BJ (cell line): ENCODE data around the gene GNB1. TPM values are rescaled to one million over a fixed set of nuclear protein-coding genes. Genes with fewer than 3 reads are reported as not detected.

ENCODE experiments used
- CTCF ChIA-PET: fragments of 350-600 bp; formaldehyde crosslinking; extraction: SDS; loops from one replicate; lab custom pipeline; 2021; ENCODE audit warnings: antibody characterized with exemption, inconsistent platforms; lab: Yijun Ruan, JAX
- POLR2A ChIA-PET: fragments of 300-600 bp; sonication (Branson Sonifier 250); formaldehyde crosslinking; extraction: SDS; loops from one replicate; lab custom pipeline; 2021; ENCODE audit warnings: antibody characterized with exemption; lab: Charles Lee
- DNase-seq: peaks from one replicate; pipeline ENCODE4 v3.0.0-alpha.2; 2011; ENCODE audit warnings: low read depth
- H3K27me3 ChIP-seq: 2 replicates; pipeline ENCODE4 v1.6.0; 2011; ENCODE audit warnings: low read length; ENCODE audit not compliant: control insufficient read depth, insufficient read depth
- H3K36me3 ChIP-seq: 2 replicates; pipeline ENCODE4 v1.5.1; 2011; ENCODE audit warnings: low read length; ENCODE audit not compliant: control insufficient read depth, insufficient read depth
- H3K4me3 ChIP-seq: 2 replicates; pipeline ENCODE4 v1.5.1; 2011; ENCODE audit warnings: low read depth, mild to moderate bottlenecking, control low read depth, low read length
- polyA plus RNA-seq: library from polyadenylated mRNA; depleted of rRNA; stranded (reverse); fragments of >200 nt; gene quantifications from 2 replicates; pipeline ENCODE4 v1.2.3, GENCODE V29; 2011
- TF ChIP-seq, protein P1 (sequence below): IDR thresholded peaks from 2 replicates; pipeline ENCODE4 v1.5.1; 2011; ENCODE audit warnings: low read depth, mild to moderate bottlenecking, control low read depth, inconsistent platforms, low read length, moderate library complexity; ENCODE audit not compliant: insufficient read depth

The GNB1 gene
- polyA plus RNA-seq, 1 experiment, result 566 TPM

DNA sequence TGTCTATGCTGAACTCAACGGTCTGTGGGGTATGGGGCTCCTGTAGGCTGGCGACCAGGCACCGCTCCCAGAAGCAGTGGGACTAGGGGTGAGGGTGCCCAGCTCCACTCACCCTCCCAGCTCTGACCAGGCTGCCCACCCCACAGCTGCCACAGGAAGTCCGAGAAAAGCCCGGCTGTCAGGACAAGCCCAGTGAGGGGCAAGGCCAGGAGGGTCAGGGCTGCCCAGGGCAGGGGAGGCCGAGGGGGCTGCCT lies 31.7 kb upstream of the GNB1 start:
- TF ChIP-seq, protein P1, sequence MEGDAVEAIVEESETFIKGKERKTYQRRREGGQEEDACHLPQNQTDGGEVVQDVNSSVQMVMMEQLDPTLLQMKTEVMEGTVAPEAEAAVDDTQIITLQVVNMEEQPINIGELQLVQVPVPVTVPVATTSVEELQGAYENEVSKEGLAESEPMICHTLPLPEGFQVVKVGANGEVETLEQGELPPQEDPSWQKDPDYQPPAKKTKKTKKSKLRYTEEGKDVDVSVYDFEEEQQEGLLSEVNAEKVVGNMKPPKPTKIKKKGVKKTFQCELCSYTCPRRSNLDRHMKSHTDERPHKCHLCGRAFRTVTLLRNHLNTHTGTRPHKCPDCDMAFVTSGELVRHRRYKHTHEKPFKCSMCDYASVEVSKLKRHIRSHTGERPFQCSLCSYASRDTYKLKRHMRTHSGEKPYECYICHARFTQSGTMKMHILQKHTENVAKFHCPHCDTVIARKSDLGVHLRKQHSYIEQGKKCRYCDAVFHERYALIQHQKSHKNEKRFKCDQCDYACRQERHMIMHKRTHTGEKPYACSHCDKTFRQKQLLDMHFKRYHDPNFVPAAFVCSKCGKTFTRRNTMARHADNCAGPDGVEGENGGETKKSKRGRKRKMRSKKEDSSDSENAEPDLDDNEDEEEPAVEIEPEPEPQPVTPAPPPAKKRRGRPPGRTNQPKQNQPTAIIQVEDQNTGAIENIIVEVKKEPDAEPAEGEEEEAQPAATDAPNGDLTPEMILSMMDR, result no peak
- ChIA-PET CTCF (interaction anchor here (0.9 kb wide), 1 partner anchor 38 kb away, joined by 3 read pairs; no protein-coding TSS in a partner anchor), POLR2A (no interaction called here)
- DNase-seq, result no peak
- Histone ChIP-seq H3K36me3 (no peaks in the 10 kb centered on the region), H3K4me3 (no peak overlapping the region), H3K27me3 (no peaks in the 10 kb centered on the region)

DNA sequence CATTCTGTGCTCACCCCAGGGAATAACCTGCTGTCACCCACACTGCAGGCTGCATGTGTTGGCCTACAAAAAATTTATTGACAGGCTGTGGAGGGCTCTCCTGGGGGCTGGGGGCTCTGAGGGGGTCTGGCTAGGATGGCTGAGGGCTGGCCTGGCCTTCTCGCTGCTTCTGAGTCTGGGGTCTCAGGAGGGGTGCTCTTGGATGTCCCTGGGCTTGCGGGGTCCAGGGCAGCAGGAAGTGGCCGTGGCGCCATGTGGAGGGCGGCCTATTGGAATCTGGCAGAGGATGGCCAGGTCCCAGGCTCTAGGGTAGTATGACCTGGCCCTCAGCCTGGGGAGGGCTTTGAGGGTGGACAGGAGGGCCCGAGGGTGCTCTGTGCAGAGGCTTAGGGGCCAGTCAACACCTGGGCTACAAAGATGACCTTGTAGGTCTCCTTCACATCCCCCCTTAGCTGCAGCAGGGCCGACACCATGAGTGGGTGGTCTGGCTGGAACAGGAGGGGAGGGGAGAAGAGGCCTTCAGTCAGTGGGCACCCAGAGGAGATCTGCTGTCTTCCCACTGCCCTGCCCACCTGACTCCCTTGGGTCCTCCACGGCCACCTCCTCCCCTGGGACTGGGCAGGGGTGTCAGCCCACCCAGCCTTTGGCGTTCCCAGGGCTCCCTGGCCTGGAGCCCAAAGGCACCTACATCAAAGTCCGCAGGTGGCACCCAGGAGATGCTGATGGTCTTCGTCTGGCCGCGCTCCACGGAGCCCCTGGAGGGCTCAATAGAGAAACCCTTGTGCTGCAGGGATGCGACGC lies 31.2 kb upstream of the GNB1 start:
- H3K27me3 ChIP-seq, result no peaks in the 10 kb centered on the region
- CTCF ChIA-PET, result interaction anchor here (1.5 to 1.8 kb wide), 2 partner anchors 13 to 22 kb away, joined by 4 to 5 read pairs; no protein-coding TSS in a partner anchor

GRCh38 chr1:1921459-1921862 lies 30.6 kb upstream of the GNB1 start:
- CTCF ChIA-PET, result interaction anchor here (1.5 to 1.8 kb wide), 2 partner anchors 12 to 23 kb away, joined by 4 to 5 read pairs; no protein-coding TSS in a partner anchor
- no peaks in the 10 kb centered on the region for H3K27me3 ChIP-seq
- H3K36me3 ChIP-seq, result no peaks in the 10 kb centered on the region
- no peak for DNase-seq
- POLR2A ChIA-PET, result no interaction called here
- H3K4me3 ChIP-seq, result no peak overlapping the region
- TF ChIP-seq, protein P1, result no peak

More for the DNA sequence above, 31.2 kb upstream of the GNB1 start:
- Histone ChIP-seq H3K36me3 (no peaks in the 10 kb centered on the region), H3K4me3 (no peak overlapping the region)
- no peak for DNase-seq
- TF ChIP-seq, protein P1, result no peak
- POLR2A ChIA-PET, result no interaction called here

- Histone ChIP-seq H3K4me3 (no peak overlapping the region), H3K27me3 (no peaks in the 10 kb centered on the region), H3K36me3 (no peaks in the 10 kb centered on the region)
- ChIA-PET POLR2A (no interaction called here), CTCF (interaction anchor here (1.5 to 1.8 kb wide), 2 partner anchors 12 to 24 kb away, joined by 4 to 5 read pairs; no protein-coding TSS in a partner anchor)
- TF ChIP-seq, protein P1, result no peak
- no peak for DNase-seq
These were observed 29.9 kb upstream of the GNB1 start for GRCh38 chr1:1920608-1921458.

- TF ChIP-seq, protein P1, result no peak
- H3K4me3 ChIP-seq, result no peak overlapping the region
- no peaks in the 10 kb centered on the region for H3K27me3 ChIP-seq
- no peaks in the 10 kb centered on the region for H3K36me3 ChIP-seq
- no peak for DNase-seq
- CTCF ChIA-PET, result interaction anchor here (1.5 to 1.8 kb wide), 2 partner anchors 11 to 24 kb away, joined by 4 to 5 read pairs; no protein-coding TSS in a partner anchor
- POLR2A ChIA-PET, result no interaction called here
These were observed 29.2 kb upstream of the GNB1 start for GRCh38 chr1:1920057-1920607.
